NCI-H774 (cell line): ENCODE data around the gene NRP2.
A peak's percentile ranks its signal among the peaks of the same experiment; 100 is the strongest.

Source experiments
- DNase-seq: peaks from one replicate; lab custom pipeline; 2025; lab: John Stamatoyannopoulos, UW

Gene NRP2

GRCh38 chr2:205805136-205805535, 122.8 kb downstream of the NRP2 start:
- no peak for DNase-seq

- no peak for DNase-seq
Measured at GRCh38 chr2:205806143-205806905, 124.0 kb downstream of the NRP2 start.

GRCh38 chr2:205807229-205807628, 124.9 kb downstream of the NRP2 start:
- DNase-seq: no peak

- DNase-seq: no peak
Measured at GRCh38 chr2:205807758-205808157, 125.5 kb downstream of the NRP2 start.

- DNase-seq: no peak
Measured at GRCh38 chr2:205808486-205809121, 126.3 kb downstream of the NRP2 start.

GRCh38 chr2:205811387-205811786, 129.1 kb downstream of the NRP2 start:
- no peak for DNase-seq

GRCh38 chr2:205814039-205814364, 131.7 kb downstream of the NRP2 start:
- no peak for DNase-seq

GRCh38 chr2:205815673-205816072, 133.4 kb downstream of the NRP2 start:
- no peak for DNase-seq

GRCh38 chr2:205816268-205816667, 134.0 kb downstream of the NRP2 start:
- DNase-seq: no peak

GRCh38 chr2:205822579-205822978, 140.3 kb downstream of the NRP2 start:
- no peak for DNase-seq

GRCh38 chr2:205827809-205828365, 145.6 kb downstream of the NRP2 start:
- no peak for DNase-seq

- DNase-seq: no peak
Measured at GRCh38 chr2:205833864-205834263, 151.6 kb downstream of the NRP2 start.

GRCh38 chr2:205834796-205835195, 152.5 kb downstream of the NRP2 start:
- DNase-seq: no peak

GRCh38 chr2:205835251-205835791, 153.0 kb downstream of the NRP2 start:
- DNase-seq: no peak

- DNase-seq: no peak
Measured at GRCh38 chr2:205835923-205836322, 153.6 kb downstream of the NRP2 start.

GRCh38 chr2:205836477-205837221, 154.3 kb downstream of the NRP2 start:
- peak; percentile 66 for DNase-seq

GRCh38 chr2:205837663-205838062, 155.4 kb downstream of the NRP2 start:
- DNase-seq: no peak

GRCh38 chr2:205845446-205845845, 163.1 kb downstream of the NRP2 start:
- DNase-seq: no peak
